Stomach (tissue), 9 donors: ENCODE data around the gene NR4A3. TPM values are rescaled to one million over a fixed set of nuclear protein-coding genes. Genes with fewer than 3 reads are reported as not detected.

ENCODE experiments used
- DNase-seq, 2 donors: peaks; one replicate each; pipeline versions ENCODE4 v3.0.0 to v3.0.0-alpha.2; 2013 to 2019
- H3K27ac ChIP-seq, 5 donors: fragments of 200-600 bp in 4 of 5; sonication (generic) in 4 of 5; one replicate each; pipeline ENCODE4 v1.5.1; 2013 to 2019; ENCODE audit warnings: mild to moderate bottlenecking in 1 of 5, moderate library complexity in 1 of 5
- H3K27me3 ChIP-seq, 3 donors: fragments of 200-600 bp; sonication (generic); one replicate each; pipeline ENCODE4 v1.5.1; 2017 to 2019; ENCODE audit warnings: mixed run types in 1 of 3
- H3K36me3 ChIP-seq, 4 donors: fragments of 200-600 bp; sonication (generic); 1 replicate in 3 of 4; 2 replicates in 1 of 4; pipeline ENCODE4 v1.5.1; 2016 to 2019
- H3K4me1 ChIP-seq, 4 donors: fragments of 200-600 bp; sonication (generic); one replicate each; pipeline ENCODE4 v1.5.1; 2016 to 2019
- H3K4me3 ChIP-seq, 4 donors: fragments of 200-600 bp; sonication (generic) in 3 of 4; one replicate each; pipeline ENCODE4 v1.5.1; 2016 to 2019; ENCODE audit warnings: mild to moderate bottlenecking in 1 of 4
- H3K9me3 ChIP-seq, 4 donors: fragments of 200-600 bp; sonication (generic); one replicate each; pipeline ENCODE4 v1.5.1; 2016 to 2019
- CTCF ChIP-seq, 7 experiments: fragments of 450-650 bp in 4 of 7; fragments of 200-600 bp in 3 of 7; sonication (generic) in 3 of 7; IDR thresholded peaks; one replicate each; pipeline ENCODE4 v1.5.1; 2016 to 2019; ENCODE audit warnings: antibody characterized with exemption in 7 of 7, control low read depth in 2 of 7, mild to moderate bottlenecking in 1 of 7
- EP300 ChIP-seq: sonication (generic); formaldehyde crosslinking; IDR thresholded peaks from one replicate; pipeline ENCODE4 v1.6.1; 2017; ENCODE audit warnings: antibody characterized with exemption
- POLR2A ChIP-seq, 4 donors: fragments of 450-650 bp; IDR thresholded peaks; one replicate each; pipeline ENCODE4 v1.6.1; 2016; ENCODE audit warnings: antibody characterized with exemption in 4 of 4, control low read depth in 2 of 4, mild to moderate bottlenecking in 1 of 4, moderate library complexity in 1 of 4
- POLR2AphosphoS5 ChIP-seq, 3 donors: sonication (generic); formaldehyde crosslinking; IDR thresholded peaks; one replicate each; pipeline ENCODE4 v1.6.1; 2016; ENCODE audit warnings: antibody characterized with exemption in 3 of 3
- WGBS, 5 donors: extraction: QIAGEN DNeasy Blood & Tissue Kit in 3 of 5; methylation state at CpG; one replicate each; pipeline versions ENCODE4 v1.1.5 to v1.1.7; 2013 to 2018; 5-methylcytosine and 5-hydroxymethylcytosine counted together
- intact Hi-C: fragments of 100-400 bp; cut with DNase I; formaldehyde crosslinking; loops from one replicate; pipeline ENCODE4 v1.15.1; 2023; ENCODE audit warnings: low total_unique reads
- polyA plus RNA-seq, 3 donors: library from polyadenylated mRNA; stranded (reverse); fragments of 200-250 nt; gene quantifications; one replicate each; pipeline ENCODE4 v1.2.3, GENCODE V29; 2013
- total RNA-seq, 5 donors: library from RNA; depleted of rRNA; stranded (reverse); fragments of >200 nt; gene quantifications; one replicate each; pipeline versions ENCODE4 v1.1.0 to v1.2.3, GENCODE V29; 2014 to 2016
- donor health status: healthy with polysubstance abuse.
- donor health status: Bipolar disorder and iron deficiency.
- donor health status: healthy.

NR4A3 gene
- total and polyA plus RNA-seq, 8 donors, result 0.58 to 51.8 (median 3.2) TPM

DNA sequence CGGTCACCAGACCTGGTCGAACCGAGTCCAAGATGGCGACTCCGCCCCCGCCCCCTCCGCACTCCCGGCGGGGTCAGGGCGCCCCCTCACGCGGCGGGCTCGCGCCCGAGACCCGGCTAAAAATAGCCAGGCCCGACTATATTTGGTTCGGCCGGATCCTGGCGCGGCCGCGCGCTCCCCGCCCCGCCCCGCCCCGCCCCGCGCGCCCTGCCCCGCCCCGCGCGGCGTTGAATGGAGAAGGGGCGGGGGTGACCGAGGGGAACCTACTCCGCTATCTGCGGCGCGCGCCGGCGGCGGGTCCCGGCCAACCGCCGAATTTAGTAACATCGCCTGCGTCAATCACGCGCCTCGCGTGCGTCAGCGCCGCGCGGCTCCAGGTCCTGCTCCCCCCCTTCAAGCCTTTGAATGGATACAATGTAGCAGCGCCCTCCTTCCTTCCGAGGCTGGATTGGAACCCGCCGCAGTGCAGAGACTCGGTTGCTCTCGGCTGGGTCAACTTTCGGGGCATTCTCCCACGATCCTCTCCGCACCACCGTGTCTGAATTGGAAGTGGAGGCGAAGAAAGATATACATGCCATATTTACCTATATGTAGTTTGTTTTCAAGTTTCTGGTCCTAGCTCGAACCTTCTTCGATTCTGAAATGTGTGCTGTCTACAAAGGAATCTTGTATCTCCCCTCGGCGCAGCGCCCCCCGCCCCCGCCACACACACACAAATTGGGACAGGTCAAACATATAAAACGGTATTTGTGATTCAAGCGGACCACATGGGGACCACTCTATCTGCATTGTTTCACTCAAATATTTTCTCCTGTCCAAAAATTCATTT is 1.6 kb upstream of the NR4A3 start:
- peak; percentile 91 to 97 for DNase-seq
- Histone ChIP-seq H3K4me1 (peaks cover 23 to 52% (median 50%) of the 10 kb centered on the region in 4 donors), H3K27ac (peak overlapping the region; percentile 95 to 100 (median 99)), H3K36me3 (no peaks in the 10 kb centered on the region), H3K27me3 (peaks cover 0 to 31% (median 10%) of the 10 kb centered on the region in 3 donors), H3K9me3 (no peaks in the 10 kb centered on the region), H3K4me3 (peak overlapping the region; percentile 71 to 95 (median 81))
- intact Hi-C loops, result loop anchor here (10.0 kb wide), 1 partner anchor 85 kb away; the partner anchor contains the start of gene STX17
- TF ChIP-seq POLR2AphosphoS5 (IDR thresholded peaks at IDR 0.05), result peak; percentile 76 to 92 (median 77)
- peak; percentile 98 for TF ChIP-seq EP300
- no peak for TF ChIP-seq CTCF (IDR thresholded peaks at IDR 0.05)
- peak in 2 of 4 donors; percentile 36 to 41 for TF ChIP-seq POLR2A (IDR thresholded peaks at IDR 0.05)
- WGBS, 5 donors, result 0 to 1% (median 0%) methylated on average over 30 to 81 of the region's 81 CpGs

DNA sequence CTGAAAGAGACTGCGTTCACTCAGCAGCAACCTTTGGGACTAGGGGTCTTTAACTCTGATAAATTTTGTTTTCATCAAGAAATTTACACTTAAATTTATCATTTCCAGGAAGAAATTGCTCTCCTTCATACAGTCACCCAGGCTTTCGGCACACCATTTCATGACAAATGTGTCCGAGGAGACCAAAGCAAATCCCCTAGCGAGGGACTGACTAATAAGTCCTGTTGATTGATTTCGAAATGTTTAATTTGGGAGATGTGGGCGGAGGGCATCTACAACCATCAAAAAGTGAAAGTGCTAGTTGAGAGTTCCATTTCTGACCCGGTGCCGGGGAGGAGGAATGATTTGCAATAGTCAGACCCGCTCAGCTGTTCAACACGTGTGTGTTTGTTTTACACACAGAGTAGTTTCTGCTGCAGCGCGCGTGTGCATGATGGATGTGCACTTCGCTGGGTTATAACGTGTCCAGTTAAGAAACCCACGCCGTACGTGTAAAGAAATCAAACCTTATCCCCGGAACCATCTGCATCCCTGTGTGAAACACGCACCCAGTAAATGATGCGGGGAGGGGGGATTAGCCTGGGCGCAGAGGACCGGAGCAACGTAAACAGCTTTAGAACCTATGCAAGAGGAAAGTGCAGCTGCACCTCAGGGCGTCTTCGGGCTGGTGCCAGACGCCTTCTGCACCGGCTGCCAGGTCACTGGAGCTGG is 845 bp upstream of the NR4A3 start:
- peak; percentile 68 to 91 for DNase-seq
- WGBS, 5 donors, result 0% methylated on average over 24 to 28 of the region's 28 CpGs
- TF ChIP-seq POLR2AphosphoS5 (IDR thresholded peaks at IDR 0.05) (peak; percentile 25 to 63 (median 50)), CTCF (IDR thresholded peaks at IDR 0.05) (no peak), POLR2A (IDR thresholded peaks at IDR 0.05) (no peak)
- intact Hi-C loops, result no loop called here
- Histone ChIP-seq H3K9me3 (no peaks in the 10 kb centered on the region), H3K27ac (peak overlapping the region; percentile 92 to 100 (median 99)), H3K27me3 (peaks cover 0 to 38% (median 18%) of the 10 kb centered on the region in 3 donors), H3K36me3 (no peaks in the 10 kb centered on the region), H3K4me1 (peaks cover 23 to 60% (median 57%) of the 10 kb centered on the region in 4 donors), H3K4me3 (peak overlapping the region; percentile 71 to 95 (median 81))

DNA sequence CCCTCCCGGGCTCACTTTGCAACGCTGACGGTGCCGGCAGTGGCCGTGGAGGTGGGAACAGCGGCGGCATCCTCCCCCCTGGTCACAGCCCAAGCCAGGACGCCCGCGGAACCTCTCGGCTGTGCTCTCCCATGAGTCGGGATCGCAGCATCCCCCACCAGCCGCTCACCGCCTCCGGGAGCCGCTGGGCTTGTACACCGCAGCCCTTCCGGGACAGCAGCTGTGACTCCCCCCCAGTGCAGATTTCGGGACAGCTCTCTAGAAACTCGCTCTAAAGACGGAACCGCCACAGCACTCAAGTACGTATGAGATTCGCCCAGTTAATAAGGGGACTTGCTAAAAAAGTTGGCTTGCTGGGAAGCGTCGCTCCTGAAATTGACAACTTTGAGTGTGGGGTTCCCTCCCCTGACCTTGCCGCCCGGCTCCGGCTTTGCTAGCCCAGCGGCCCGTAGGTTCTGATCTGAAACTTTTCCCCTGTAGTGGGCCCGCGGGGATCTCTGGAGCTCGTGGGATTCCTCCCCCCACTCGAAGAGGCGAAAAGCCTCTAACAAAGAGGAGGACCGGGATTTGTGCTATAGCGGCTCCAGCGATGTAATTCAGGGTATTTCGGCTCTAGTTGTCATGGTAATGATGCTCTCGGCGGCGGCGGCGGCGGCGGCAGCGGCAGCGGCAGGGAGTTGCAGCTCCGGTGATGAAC is 572 bp downstream of the NR4A3 start:
- Histone ChIP-seq H3K27ac (peak overlapping the region; percentile 92 to 100 (median 99)), H3K36me3 (no peaks in the 10 kb centered on the region), H3K27me3 (peaks cover 0 to 47% (median 18%) of the 10 kb centered on the region in 3 donors), H3K9me3 (no peaks in the 10 kb centered on the region), H3K4me1 (peaks cover 23 to 61% (median 57%) of the 10 kb centered on the region in 4 donors), H3K4me3 (peak overlapping the region; percentile 71 to 95 (median 81))
- peak; percentile 37 to 87 for DNase-seq
- WGBS, 5 donors, result 0% methylated on average over 31 to 51 of the region's 51 CpGs
- intact Hi-C loops, result no loop called here
- TF ChIP-seq CTCF (IDR thresholded peaks at IDR 0.05), result no peak
- TF ChIP-seq POLR2AphosphoS5 (IDR thresholded peaks at IDR 0.05), result no peak
- TF ChIP-seq POLR2A (IDR thresholded peaks at IDR 0.05), result no peak
- TF ChIP-seq EP300, result no peak
